OCI-LY7 (cell line): ENCODE data around the gene RSU1. TPM values are rescaled to one million over a fixed set of nuclear protein-coding genes. Genes with fewer than 3 reads are reported as not detected.

Experiments
- BruUV-seq: library from RNA; stranded (reverse); fragments of 400-500 nt; replicated peaks from 2 replicates; lab custom pipeline; 2021; lab: Mats Ljungman, UMichigan
- CTCF ChIA-PET: fragments of 300-600 bp; sonication (Branson Sonifier 250); formaldehyde crosslinking; loops from one replicate; lab custom pipeline; 2022; ENCODE audit warnings: antibody characterized with exemption; ENCODE audit not compliant: unreplicated experiment; lab: Charles Lee
- POLR2A ChIA-PET: fragments of 300-600 bp; sonication (Branson Sonifier 250); formaldehyde crosslinking; loops from one replicate; lab custom pipeline; 2022; ENCODE audit warnings: antibody characterized with exemption; lab: Charles Lee
- DNase-seq: peaks from one replicate; pipeline ENCODE4 v3.0.0-alpha.2; 2015; ENCODE audit warnings: low spot score
- H2AFZ ChIP-seq: fragments of 200-600 bp; sonication (generic), shearing (Covaris generic); 2 replicates; pipeline ENCODE4 v1.6.1; 2014; ENCODE audit warnings: mild to moderate bottlenecking, antibody characterized with exemption, low read length, moderate library complexity
- H3K27ac ChIP-seq: fragments of 200-600 bp; sonication (generic); 2 replicates; pipeline ENCODE4 v1.5.1; 2014; ENCODE audit warnings: mixed run types, low read depth, mild to moderate bottlenecking, moderate library complexity, low read length, inconsistent platforms; ENCODE audit not compliant: poor library complexity, severe bottlenecking
- H3K36me3 ChIP-seq: fragments of 200-600 bp; sonication (generic); 2 replicates; pipeline ENCODE4 v1.6.1; 2014; ENCODE audit warnings: mild to moderate bottlenecking, antibody characterized with exemption, low read length, moderate library complexity, mixed read lengths; ENCODE audit not compliant: insufficient read depth
- H3K4me1 ChIP-seq: fragments of 200-600 bp; sonication (generic); 2 replicates; pipeline ENCODE4 v1.5.1; 2014; ENCODE audit warnings: mild to moderate bottlenecking, low read length; ENCODE audit not compliant: insufficient read depth, poor library complexity, severe bottlenecking
- H3K4me2 ChIP-seq: fragments of 200-600 bp; sonication (generic); 2 replicates; pipeline ENCODE4 v1.6.1; 2014; ENCODE audit warnings: mild to moderate bottlenecking, low read length
- H3K4me3 ChIP-seq: fragments of 200-600 bp; sonication (generic); 2 replicates; pipeline ENCODE4 v1.5.1; 2014; ENCODE audit warnings: mild to moderate bottlenecking, low read depth, low read length; ENCODE audit not compliant: poor library complexity, severe bottlenecking
- H3K79me2 ChIP-seq: fragments of 200-600 bp; sonication (generic); 2 replicates; pipeline ENCODE4 v1.6.1; 2016; ENCODE audit warnings: low read depth, mild to moderate bottlenecking, low read length, moderate library complexity, mixed read lengths; ENCODE audit not compliant: insufficient read depth
- H3K9me2 ChIP-seq: fragments of 200-600 bp; sonication (generic); 2 replicates; pipeline ENCODE4 v1.6.1; 2016; ENCODE audit warnings: mild to moderate bottlenecking, low read length, mixed read lengths; ENCODE audit not compliant: insufficient read depth
- H3K9me3 ChIP-seq: fragments of 200-600 bp; sonication (generic); 2 replicates; pipeline ENCODE4 v1.6.1; 2014; ENCODE audit warnings: mild to moderate bottlenecking, mixed run types, low read length, mixed read lengths
- H4K20me1 ChIP-seq: fragments of 200-600 bp; sonication (generic); 2 replicates; pipeline ENCODE4 v1.6.1; 2014; ENCODE audit warnings: mild to moderate bottlenecking, antibody characterized with exemption, low read length, moderate library complexity, mixed read lengths; ENCODE audit not compliant: insufficient read depth
- CTCF ChIP-seq: fragments of 200-600 bp; sonication (generic); conservative IDR thresholded peaks from 2 replicates; pipeline ENCODE4 v1.5.1; 2014; ENCODE audit warnings: mild to moderate bottlenecking, antibody characterized with exemption, low read length, moderate library complexity, mixed read lengths
- EZH2phosphoT487 ChIP-seq: fragments of 200-600 bp; sonication (generic); IDR thresholded peaks from 2 replicates; pipeline ENCODE4 v1.6.1; 2018; ENCODE audit warnings: low read depth, borderline replicate concordance, mild to moderate bottlenecking, mixed run types, antibody characterized with exemption, low read length, moderate library complexity, mixed read lengths
- intact Hi-C: fragments of 100-400 bp; cut with micrococcal nuclease; formaldehyde crosslinking; loops from one replicate; pipeline ENCODE4 v1.10.0; 2022; ENCODE audit not compliant: unreplicated experiment
- total RNA-seq, 2 experiments: library from RNA; depleted of rRNA in 1 of 2; stranded (reverse); fragments of >200 nt in 1 of 2; shearing (Covaris generic) in 1 of 2; gene quantifications; 2 replicates each; pipeline ENCODE4 v1.2.3, GENCODE V29; 2014 to 2022

RSU1 gene
- total RNA-seq, 2 experiments from 2014 or later = 25.3 to 31.1 TPM

GRCh38 chr10:16646181-16647059 lies 170.8 kb downstream of the RSU1 start:
- BruUV-seq = no TSS peak
- Histone ChIP-seq H3K9me2 (no peaks in the 10 kb centered on the region), H3K27ac (no peak overlapping the region), H3K36me3 (no peaks in the 10 kb centered on the region), H3K4me3 (no peak overlapping the region), H2AFZ (no peak overlapping the region), H3K79me2 (no peaks in the 10 kb centered on the region), H3K9me3 (no peaks in the 10 kb centered on the region), H3K4me1 (no peaks in the 10 kb centered on the region), H3K4me2 (no peak overlapping the region), H4K20me1 (no peaks in the 10 kb centered on the region)
- no peak for DNase-seq
- intact Hi-C loops = no loop called here
- POLR2A ChIA-PET = interaction anchor here (0.7 kb wide), 2 partner anchors 107 to 688 kb away, joined by 3 read pairs; no protein-coding TSS in a partner anchor
- CTCF ChIA-PET = no interaction called here
- TF ChIP-seq CTCF = no peak
- TF ChIP-seq EZH2phosphoT487 = no peak

GRCh38 chr10:16644146-16644545 lies 173.1 kb downstream of the RSU1 start:
- H4K20me1 ChIP-seq = no peaks in the 10 kb centered on the region
- no peaks in the 10 kb centered on the region for H3K4me1 ChIP-seq
- no peaks in the 10 kb centered on the region for H3K79me2 ChIP-seq
- intact Hi-C loops = no loop called here
- no peak overlapping the region for H3K27ac ChIP-seq
- no TSS peak for BruUV-seq
- ChIA-PET CTCF (no interaction called here), POLR2A (no interaction called here)
- no peaks in the 10 kb centered on the region for H3K36me3 ChIP-seq
- H3K4me3 ChIP-seq = no peak overlapping the region
- H3K4me2 ChIP-seq = no peak overlapping the region
- no peaks in the 10 kb centered on the region for H3K9me2 ChIP-seq
- no peak for DNase-seq
- TF ChIP-seq CTCF = no peak
- TF ChIP-seq EZH2phosphoT487 = no peak
- H3K9me3 ChIP-seq = no peaks in the 10 kb centered on the region
- no peak overlapping the region for H2AFZ ChIP-seq

- no peak for DNase-seq
- H3K27ac ChIP-seq = no peak overlapping the region
- no peak overlapping the region for H2AFZ ChIP-seq
- POLR2A ChIA-PET = interaction anchor here (0.7 kb wide), 1 partner anchor 158 kb away, joined by 3 read pairs; no protein-coding TSS in a partner anchor
- intact Hi-C loops = no loop called here
- H4K20me1 ChIP-seq = no peaks in the 10 kb centered on the region
- CTCF ChIA-PET = no interaction called here
- no TSS peak for BruUV-seq
- H3K9me2 ChIP-seq = no peaks in the 10 kb centered on the region
- H3K79me2 ChIP-seq = no peaks in the 10 kb centered on the region
- H3K4me2 ChIP-seq = no peak overlapping the region
- H3K4me1 ChIP-seq = no peaks in the 10 kb centered on the region
- H3K4me3 ChIP-seq = no peak overlapping the region
- H3K36me3 ChIP-seq = no peaks in the 10 kb centered on the region
- no peak for TF ChIP-seq CTCF
- TF ChIP-seq EZH2phosphoT487 = no peak
- H3K9me3 ChIP-seq = no peaks in the 10 kb centered on the region
These were observed 173.7 kb downstream of the RSU1 start for GRCh38 chr10:16643502-16643901.
